Measurements from ENCODE around the gene AKAP4.

Gene AKAP4

DNA sequence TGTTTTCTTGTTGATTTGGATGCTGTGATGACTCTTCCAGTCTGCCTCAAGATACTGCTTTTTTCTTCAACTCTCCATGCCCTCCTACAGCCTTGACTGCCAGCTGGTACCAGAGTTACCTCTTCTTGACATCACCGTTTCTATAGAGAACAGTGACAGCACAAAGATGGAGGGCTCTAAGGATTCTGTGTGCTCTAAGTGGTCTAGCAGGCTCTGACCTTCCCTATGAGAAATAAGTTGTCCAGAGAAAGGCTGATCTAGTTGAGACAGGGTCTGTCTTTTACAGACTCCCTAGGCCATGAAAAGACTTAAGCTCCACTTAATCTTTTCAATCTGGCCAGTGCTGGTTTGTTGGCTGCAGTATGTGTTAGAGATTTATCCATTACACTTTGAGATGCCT lies at the start of gene AKAP4:
TSS of gene AKAP4 (minus strand) at position 101 of the 400 bp plus-strand sequence. CDS start 118 bp downstream, outside the sequence.
- no peak for DNase-seq (ENCODE audit: low read depth in 2 of 2)

DNA sequence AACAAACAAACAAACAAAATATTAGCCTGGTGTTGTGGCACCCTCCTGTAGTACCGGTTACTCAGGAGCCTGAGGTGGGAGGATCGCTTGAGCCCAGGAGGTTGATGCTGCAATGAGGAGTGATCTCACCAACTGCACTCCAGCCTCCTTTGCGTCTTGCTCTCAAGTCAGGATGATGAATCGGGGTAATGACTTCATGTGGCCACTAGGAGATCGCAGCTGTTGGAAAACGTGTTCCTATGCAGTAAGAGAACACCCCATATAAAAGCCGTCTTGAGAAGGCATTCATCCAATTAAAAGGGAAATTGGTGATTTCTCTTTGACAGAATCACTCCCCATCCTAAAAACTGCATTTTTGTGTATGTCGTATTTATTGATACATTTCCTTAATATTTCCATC lies 10.7 kb upstream of the AKAP4 start:
- no peak for DNase-seq (ENCODE audit: low read depth in 2 of 2)

GRCh38 chrX:50206753-50207152 lies 5.9 kb upstream of the AKAP4 start:
- DNase-seq (ENCODE audit: low read depth in 2 of 2), result no peak

DNA sequence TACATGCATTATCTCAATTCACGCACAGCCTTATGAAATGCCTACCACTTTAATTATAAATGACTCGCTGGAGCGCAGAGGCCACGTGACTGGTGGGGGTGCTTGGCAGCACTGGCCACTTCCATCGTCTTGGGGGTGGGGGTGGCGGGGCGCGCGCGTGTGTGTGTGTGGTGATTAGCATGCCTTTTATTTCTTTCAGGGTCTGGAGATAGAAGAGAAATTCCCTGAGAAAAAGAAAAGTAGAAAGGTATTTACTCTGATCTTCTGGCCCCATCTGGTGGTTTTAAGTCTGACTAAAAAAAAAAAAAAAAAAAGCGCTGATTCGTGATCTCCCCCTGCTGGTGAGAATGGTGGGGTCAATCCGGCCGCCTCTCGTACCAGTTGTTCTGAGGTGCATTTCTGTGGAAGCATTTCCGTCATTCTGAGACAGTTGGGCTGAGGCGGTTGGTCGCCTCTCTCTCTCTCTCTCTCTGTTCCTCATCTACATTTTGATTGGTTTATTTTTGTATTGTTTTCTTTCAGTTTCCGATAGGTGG lies 3.6 kb upstream of the AKAP4 start, which contains the start of gene CCNB3:
TSS of gene CCNB3 (plus strand) at position 402 of the 536 bp plus-strand sequence. CDS start 80,399 bp downstream, outside the sequence.
- DNase-seq (ENCODE audit: low read depth in 2 of 2), result peak; percentile 49 to 54

DNA sequence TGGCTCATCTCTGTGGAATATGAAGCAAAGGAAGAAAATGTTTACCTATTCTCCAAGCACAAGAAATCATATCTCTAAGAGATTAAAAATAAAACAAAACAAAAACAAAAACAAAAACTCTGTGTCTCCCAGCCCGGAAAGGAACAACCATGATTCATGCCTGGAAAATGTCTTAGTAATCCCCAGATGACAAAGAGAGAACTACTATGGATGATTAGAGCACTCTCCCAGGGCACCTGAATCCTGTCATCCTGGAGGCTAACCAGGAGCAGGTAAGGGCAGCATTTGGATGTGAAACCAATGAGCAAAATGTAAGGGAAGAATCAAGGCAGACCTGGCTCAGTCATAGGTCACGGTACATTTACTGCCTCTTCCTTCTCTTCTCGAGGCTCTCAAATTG lies 1.7 kb upstream of the AKAP4 start:
- DNase-seq (ENCODE audit: low read depth in 2 of 2), result no peak

DNA sequence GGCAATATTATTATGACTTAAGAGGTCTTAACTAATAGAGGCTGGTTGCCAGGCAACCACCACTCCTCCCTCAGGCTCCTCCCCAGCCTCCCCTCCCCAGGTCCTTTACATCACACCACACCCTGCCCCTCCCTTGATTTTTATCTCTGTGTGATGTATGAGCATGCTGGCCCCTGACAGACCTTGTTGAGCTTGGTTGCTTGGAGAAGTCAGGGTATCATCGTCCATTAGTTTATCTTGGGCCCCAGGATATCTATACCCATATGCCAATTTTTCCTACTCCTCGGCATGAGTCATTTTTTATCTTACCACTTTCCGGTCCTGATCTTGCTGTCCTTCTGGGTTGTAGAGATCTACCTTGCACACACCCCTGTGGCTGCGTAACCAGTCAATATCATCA lies 2.5 kb downstream of the AKAP4 start:
- no peak for DNase-seq (ENCODE audit: low read depth in 2 of 2)

- no peak for DNase-seq (ENCODE audit: low read depth in 2 of 2)
Observed at GRCh38 chrX:50188859-50189600, 11.8 kb downstream of the AKAP4 start.

GRCh38 chrX:50183891-50184290 lies 16.9 kb downstream of the AKAP4 start:
- DNase-seq (ENCODE audit: low read depth in 2 of 2), result no peak

DNA sequence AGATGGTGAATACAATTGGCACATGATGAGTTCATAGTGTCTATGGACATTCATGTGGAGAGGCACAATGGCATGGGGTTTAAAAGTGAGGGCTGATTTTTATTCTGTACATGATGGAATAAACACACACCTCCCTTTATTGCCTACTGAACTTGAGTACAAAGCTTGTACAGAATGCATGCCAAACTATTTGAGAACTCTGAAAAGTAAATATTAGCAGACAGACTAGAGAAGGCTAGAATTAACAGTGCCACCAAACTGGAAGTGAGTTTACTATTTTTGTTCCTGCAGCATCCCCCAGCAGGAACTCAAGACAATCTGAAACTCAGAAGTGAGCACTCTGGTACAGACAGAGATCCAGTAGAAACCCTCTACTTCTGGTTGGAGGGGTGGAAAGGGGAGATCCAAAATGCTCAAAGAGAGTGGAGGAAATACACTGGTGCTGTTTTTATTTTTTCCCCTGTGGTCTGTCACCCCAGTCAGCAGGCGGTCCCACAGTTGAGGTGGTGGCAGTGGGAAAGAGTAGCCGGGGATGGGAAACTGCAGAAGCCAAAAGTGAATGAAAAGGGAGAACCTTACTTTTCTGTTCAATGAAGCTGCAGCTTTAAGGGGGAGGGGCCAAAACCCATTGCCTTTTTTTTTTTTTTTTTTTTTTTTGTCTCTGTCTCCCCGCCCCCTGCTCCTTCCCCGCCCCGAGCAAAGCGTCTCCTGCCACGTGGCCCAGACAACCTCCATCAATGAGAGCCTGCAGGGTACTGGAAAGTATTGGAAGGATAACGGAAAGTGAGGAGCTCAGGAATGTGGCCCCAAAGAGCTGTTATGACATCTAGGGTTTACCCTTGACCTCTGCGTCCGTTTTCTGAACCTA lies 20.5 kb downstream of the AKAP4 start:
- no peak for DNase-seq (ENCODE audit: low read depth in 2 of 2)

DNA sequence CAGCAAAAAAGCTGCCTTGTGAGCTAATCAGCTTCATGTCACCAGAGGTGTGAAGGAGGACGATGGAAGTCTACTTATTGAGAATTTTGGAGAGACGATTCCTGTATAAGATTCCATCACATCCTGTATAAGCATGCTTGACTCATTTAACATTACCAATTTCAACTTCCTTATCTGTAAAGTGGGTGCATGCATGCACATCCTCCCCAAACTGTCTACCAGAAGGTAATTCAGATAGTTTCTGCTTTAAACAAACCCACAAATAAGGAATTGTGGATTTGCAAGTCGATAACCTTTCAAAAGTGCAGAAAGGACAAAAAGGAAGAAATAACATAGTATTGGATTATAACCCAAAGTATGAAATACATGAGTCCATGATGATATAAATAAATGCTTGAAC lies 31.1 kb downstream of the AKAP4 start:
- DNase-seq (ENCODE audit: low read depth in 2 of 2), result no peak

GRCh38 chrX:50168241-50168687 lies 32.5 kb downstream of the AKAP4 start:
- DNase-seq (ENCODE audit: low read depth in 2 of 2), result no peak

- no peak for DNase-seq (ENCODE audit: low read depth in 2 of 2)
Observed at GRCh38 chrX:50167366-50167765, 33.4 kb downstream of the AKAP4 start.

- DNase-seq (ENCODE audit: low read depth in 2 of 2), result no peak
Observed at GRCh38 chrX:50165727-50166126, 35.1 kb downstream of the AKAP4 start.

- no peak for DNase-seq (ENCODE audit: low read depth in 2 of 2)
Observed at GRCh38 chrX:50161127-50161526, 39.7 kb downstream of the AKAP4 start.

DNA sequence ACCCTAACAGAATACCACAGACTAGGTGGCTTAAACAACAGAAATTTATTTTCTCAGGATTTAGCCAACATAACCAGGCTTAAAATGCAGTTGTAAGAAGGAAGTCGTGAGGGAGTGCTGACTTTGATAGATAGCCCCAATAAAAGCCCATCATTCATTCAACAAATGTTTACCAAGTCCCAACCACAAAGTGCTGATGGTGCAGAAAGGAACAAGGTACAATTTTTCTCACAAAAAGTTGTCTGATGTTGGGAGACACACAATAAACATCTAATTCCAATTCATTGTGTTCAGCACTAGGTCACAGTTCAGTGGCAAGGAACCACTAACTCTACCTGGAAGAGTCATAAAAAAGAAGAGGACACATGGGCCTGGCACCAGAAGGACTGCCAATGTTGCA lies 42.2 kb downstream of the AKAP4 start:
- no peak for DNase-seq (ENCODE audit: low read depth in 2 of 2)

- DNase-seq (ENCODE audit: low read depth in 2 of 2), result no peak
Observed at GRCh38 chrX:50157545-50158135, 43.2 kb downstream of the AKAP4 start.

DNA sequence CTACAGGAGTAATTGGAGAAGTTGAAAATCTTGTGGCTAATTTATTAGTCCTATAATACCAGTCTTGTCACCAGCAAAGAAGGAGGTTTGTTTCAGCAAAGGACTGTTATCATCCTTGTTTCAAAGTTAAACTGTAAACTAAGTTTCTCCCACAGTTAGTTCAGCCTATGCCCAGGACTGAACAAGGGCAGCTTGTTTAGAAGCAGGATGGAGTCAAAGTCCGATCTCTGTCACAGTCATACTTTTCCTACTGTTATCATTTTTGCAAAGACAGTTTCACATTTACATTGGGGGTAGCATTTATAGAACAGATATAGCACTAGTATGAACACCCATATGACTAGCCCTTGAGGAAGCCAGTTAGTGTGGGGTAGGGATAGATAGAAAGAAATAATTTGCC lies 46.4 kb downstream of the AKAP4 start:
- DNase-seq (ENCODE audit: low read depth in 2 of 2), result no peak

DNA sequence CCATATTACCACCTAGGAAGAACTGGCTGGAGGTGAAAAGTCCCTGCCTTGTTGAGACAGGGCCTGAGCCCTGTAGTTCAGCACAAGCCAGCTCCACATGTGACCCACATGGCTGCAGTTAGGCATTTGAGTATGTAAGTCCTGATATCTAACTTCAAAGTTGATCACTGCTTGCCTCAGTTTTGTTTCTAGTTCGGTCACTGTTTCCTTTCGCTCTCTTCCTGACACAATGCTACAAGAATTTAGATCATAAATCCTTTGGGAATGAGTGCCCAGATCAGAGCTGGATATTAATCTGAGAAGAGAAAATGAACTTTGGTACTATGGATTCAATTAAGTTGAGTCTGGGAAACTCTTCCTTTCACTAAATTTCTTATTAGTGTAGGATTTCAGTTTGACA lies 48.4 kb downstream of the AKAP4 start:
- DNase-seq (ENCODE audit: low read depth in 2 of 2), result no peak

DNA sequence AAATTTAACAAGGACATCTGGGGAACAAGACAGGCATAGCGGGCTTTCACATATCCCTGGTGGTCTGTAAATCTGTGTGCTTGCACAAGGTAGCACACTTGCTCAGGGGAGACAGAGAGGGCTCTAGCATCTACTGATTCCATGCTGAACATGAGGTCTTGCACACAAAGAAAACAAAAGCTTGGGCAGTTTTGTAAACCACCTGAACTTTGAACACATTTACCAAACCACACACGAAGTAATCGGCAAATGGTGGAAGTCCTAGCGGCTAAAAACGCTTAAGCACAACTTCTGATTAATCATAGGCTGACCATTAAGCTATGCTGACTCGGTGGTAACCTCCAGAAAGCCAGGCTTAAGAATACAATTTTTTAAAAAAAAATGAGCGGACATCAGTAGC lies 52.8 kb downstream of the AKAP4 start:
- no peak for DNase-seq (ENCODE audit: low read depth in 2 of 2)

All from stimulated activated CD8-positive, alpha-beta memory T cell treated with anti-CD3 and anti-CD28 coated beads, Interleukin-15, amount 100 ng/mL, for 48 hours (primary cell).